Stromal cell of bone marrow (primary cell): ENCODE data around the gene GABBR2.

Experiments
- DNase-seq: peaks from one replicate; pipeline ENCODE4 v3.0.0-alpha.2; 2012; ENCODE audit warnings: low read depth

The GABBR2 gene

GRCh38 chr9:98708933-98709911 lies at the start of gene GABBR2:
GABBR2 (minus strand) TSS chr9:98708935; CDS start chr9:98708737, 198 bp downstream.
- no peak for DNase-seq

- DNase-seq = no peak
These were observed 46.4 kb upstream of the GABBR2 start for GRCh38 chr9:98755006-98755618.

DNA sequence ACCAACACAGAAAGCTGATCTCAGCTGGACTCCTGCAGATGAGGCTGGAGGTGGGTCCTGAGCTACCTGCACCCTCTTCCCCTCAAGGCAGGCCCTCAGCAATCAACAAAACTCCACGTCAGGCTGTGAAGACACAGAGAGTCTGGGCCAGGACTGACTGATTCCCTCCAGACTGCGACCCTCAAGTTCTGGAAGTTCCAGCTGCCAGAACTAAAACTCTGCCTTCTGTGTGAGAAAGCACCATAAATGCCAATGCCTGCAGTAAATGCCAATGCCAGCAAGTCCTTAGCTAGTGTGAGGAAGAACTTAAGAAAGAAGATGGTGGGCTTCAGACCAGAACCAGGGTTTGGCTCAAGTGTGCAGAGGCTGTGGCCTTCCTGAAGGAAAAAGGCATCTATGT lies 42.5 kb upstream of the GABBR2 start:
- DNase-seq = no peak

- DNase-seq = no peak
These were observed 41.8 kb upstream of the GABBR2 start for GRCh38 chr9:98750364-98751060.

DNA sequence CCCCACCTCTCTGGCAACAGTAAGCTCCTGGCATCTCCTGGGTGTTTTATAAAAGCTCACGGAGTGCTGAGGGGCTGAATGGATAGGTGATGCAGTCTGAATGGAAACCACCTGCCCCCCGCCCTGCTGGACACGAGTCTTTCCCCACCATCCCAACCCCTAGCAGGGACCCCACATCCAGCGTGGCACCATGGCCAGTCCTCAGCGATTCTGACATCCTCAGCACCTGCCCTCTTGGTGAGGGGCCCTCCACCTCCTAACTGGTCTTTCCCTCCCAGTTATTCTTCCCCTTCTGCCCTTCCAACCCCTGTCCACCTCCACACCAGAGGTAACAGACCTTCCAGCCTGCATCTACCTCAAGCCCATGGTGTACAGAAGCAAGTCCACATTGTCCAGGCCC lies 38.7 kb upstream of the GABBR2 start:
- DNase-seq = no peak

DNA sequence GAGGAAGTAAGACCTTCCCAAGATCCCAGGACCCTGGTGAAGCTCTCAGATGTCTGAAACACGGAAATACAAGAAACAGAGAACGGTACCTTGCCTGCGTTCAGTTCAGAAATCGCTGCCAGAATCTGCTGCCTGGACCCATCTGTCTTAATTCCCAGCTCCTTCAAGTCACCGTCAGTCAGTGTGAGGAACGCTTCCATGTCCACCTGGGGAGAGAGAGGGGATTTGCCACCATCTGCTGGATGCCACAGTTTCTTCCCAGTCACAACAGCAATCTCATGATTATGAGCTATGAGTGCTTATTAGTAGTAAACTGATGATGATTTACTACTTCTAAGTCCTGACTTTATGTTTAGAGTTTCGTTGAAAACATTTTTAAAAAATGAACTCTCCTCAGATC lies 36.7 kb upstream of the GABBR2 start:
- no peak for DNase-seq

DNA sequence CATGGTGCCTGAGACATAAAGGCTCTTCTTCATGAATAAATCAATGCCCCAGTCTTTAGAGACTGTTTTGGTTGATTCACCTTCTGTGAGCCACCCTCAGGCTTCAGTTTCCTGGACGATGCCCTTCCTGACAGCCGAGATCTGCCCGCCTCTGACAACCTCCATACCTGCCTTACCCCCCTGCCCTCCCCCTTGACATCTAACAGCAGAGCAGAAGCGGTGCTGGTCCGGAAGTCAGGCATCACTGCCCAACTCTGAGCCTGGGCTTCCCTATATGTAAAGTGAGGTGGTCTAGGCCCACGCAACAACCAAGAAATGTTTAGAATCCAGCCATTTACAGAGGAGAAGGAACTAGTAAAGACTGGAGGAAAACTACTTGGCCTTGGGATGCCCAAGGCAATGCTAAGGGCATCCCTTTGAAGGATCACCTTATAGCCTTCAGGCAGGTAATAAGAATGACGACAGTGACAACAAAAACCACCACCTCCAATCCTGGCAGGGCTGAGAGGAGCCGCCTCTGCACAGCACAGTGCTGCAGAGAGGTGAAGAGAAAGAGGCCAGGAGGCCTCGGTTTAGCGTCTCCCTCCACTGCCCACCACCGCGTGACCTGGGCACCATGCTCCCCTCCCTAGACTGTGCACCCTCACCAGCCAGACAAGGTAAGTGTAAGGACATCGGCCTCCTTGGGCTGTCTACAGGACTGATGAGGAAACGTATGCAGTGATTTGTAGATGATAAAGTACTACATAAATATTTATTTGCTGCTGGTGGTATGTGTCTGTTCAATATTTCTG lies 35.3 kb upstream of the GABBR2 start:
- no peak for DNase-seq

DNA sequence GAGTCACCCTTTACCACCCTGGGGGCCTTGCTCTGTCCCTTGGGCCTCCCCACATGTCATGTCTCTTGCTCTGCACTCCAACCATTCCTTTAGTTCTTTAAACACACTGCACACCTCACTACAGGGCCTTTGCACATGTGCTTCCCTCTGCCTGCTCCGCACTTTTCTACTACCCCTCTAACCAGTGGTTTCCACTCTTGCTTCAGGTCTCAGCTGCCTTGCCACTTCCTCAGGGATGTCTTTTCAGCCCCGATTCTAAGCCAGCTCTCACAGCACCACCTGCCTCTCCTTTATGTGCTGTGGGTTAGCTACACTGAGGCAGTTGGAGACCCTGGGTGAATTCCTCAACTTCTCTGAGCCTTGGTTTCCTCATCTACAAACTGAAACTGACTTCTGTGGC lies 34.6 kb upstream of the GABBR2 start:
- DNase-seq = no peak

GRCh38 chr9:98742325-98743280 lies 33.9 kb upstream of the GABBR2 start:
- DNase-seq = peak; percentile 20

DNA sequence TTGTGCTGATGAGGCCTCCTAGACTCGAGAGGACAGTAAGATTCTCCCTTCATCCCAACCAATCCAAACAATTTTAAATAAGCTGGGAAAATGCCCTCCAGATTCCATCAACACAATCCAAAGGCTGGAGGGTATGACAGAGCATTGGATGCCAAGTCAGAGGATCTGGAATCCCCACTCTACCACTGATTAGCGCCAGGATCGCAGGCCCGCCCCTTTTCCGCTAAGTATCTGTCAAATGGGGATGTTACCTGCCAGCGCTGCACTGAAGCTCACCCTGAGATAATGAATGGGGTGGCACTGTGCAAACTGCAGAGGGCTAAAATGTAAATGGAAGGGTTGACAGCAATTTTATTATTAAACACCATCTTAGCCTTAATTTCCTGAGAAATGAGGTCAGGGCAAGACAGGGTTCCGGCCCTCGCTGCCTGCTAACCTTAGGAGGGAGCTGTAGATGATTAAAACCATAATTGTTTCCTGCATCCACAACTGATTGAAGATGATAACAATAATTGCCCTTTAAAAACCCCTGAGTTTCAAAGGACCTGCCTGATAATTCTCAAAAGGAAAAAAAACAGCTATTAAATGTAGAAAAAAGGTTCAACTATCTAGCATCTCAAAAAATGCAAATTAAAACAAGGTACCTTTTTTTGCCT lies 31.6 kb upstream of the GABBR2 start:
- no peak for DNase-seq

GRCh38 chr9:98738741-98739140 lies 30.0 kb upstream of the GABBR2 start:
- DNase-seq = no peak

GRCh38 chr9:98736226-98736625 lies 27.5 kb upstream of the GABBR2 start:
- DNase-seq = no peak

DNA sequence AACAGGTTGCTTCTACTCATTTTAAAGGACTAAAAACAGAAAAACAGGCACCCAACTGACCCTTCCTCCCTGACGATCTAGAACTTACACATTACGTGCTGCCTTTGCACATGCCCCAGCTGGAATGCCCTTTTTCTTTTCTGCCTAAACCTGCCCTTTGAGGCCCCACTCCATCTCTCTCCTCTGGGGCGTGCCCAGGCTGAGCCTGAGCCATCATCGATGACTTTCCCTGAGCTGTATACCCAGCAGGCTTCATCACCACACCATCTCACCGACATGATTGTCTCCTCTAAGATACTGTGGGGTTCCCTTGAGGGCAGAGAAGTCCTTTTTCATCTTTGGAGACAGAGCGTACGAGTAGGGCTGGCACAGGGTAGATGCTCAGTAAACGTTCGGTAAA lies 24.1 kb upstream of the GABBR2 start:
- DNase-seq = no peak

- no peak for DNase-seq
These were observed 23.4 kb upstream of the GABBR2 start for GRCh38 chr9:98732091-98732490.

GRCh38 chr9:98730871-98731270 lies 22.1 kb upstream of the GABBR2 start:
- DNase-seq = no peak

DNA sequence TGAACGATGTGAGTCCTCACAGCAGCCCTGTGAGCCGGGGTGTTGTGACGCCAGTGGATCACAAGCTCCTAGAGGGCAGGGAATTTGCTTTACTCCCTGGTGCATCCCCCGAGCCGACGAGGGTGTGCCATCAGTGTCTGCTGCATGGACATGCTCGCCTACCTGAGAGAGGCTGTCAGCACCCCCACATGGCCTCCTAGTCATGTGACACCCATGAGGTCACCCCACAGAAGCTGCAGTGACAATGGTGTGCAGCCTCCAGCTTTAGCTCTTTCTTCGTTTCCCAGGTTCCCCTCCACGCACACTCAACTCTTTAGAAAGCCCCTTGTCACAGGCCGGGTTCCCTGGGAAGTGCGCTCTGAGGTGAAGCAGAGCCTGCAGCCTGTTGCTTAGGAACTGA lies 19.8 kb upstream of the GABBR2 start:
- DNase-seq = no peak

GRCh38 chr9:98727428-98727827 lies 18.7 kb upstream of the GABBR2 start:
- no peak for DNase-seq

- DNase-seq = peak; percentile 4
These were observed 18.0 kb upstream of the GABBR2 start for GRCh38 chr9:98726735-98727134.

GRCh38 chr9:98724810-98725530 lies 16.2 kb upstream of the GABBR2 start:
- no peak for DNase-seq

- no peak for DNase-seq
These were observed 12.9 kb upstream of the GABBR2 start for GRCh38 chr9:98721643-98722042.
